Tibial nerve (tissue), 4 donors: ENCODE data around the gene SPANXN4. TPM values are rescaled to one million over a fixed set of nuclear protein-coding genes. Genes with fewer than 3 reads are reported as not detected.

Source experiments
- DNase-seq, 2 donors: peaks; one replicate each; pipeline ENCODE4 v3.0.0-alpha.2; 2019; ENCODE audit warnings: low spot score in 2 of 2
- H3K27ac ChIP-seq, 4 donors: fragments of 200-600 bp; sonication (generic) in 3 of 4; one replicate each; pipeline ENCODE4 v1.5.1; 2017 to 2019; ENCODE audit warnings: mild to moderate bottlenecking in 1 of 4
- H3K27me3 ChIP-seq, 2 donors: fragments of 200-600 bp; sonication (generic) in 1 of 2; one replicate each; pipeline versions ENCODE4 v1.5.1 to v1.6.0; 2017 to 2019
- H3K36me3 ChIP-seq, 3 donors: fragments of 200-600 bp; sonication (generic); one replicate each; pipeline ENCODE4 v1.5.1; 2018 to 2019
- H3K4me1 ChIP-seq, 4 donors: fragments of 200-600 bp; sonication (generic) in 3 of 4; one replicate each; pipeline ENCODE4 v1.5.1; 2017 to 2019
- H3K4me3 ChIP-seq, 4 donors: fragments of 200-600 bp; sonication (generic) in 3 of 4; one replicate each; pipeline ENCODE4 v1.5.1; 2017 to 2019; ENCODE audit warnings: mild to moderate bottlenecking in 1 of 4, moderate library complexity in 1 of 4
- H3K9me3 ChIP-seq, 4 donors: fragments of 200-600 bp; sonication (generic) in 3 of 4; one replicate each; pipeline ENCODE4 v1.5.1; 2017 to 2019
- CTCF ChIP-seq, 5 experiments: fragments of 200-600 bp in 3 of 5; fragments of 450-650 bp in 2 of 5; sonication (generic) in 3 of 5; IDR thresholded peaks; one replicate each; pipeline ENCODE4 v1.5.1; 2016 to 2019; ENCODE audit warnings: antibody characterized with exemption in 5 of 5, mild to moderate bottlenecking in 3 of 5, moderate library complexity in 2 of 5
- EP300 ChIP-seq, 2 donors: sonication (generic); formaldehyde crosslinking; IDR thresholded peaks; one replicate each; pipeline ENCODE4 v1.6.1; 2017; ENCODE audit warnings: antibody characterized with exemption in 2 of 2, mild to moderate bottlenecking in 1 of 2
- POLR2A ChIP-seq, 2 donors: fragments of 450-650 bp; IDR thresholded peaks; one replicate each; pipeline ENCODE4 v1.6.1; 2017; ENCODE audit warnings: antibody characterized with exemption in 2 of 2, mild to moderate bottlenecking in 2 of 2, moderate library complexity in 2 of 2
- WGBS, 2 donors: methylation state at CpG; one replicate each; pipeline ENCODE4 v1.1.5; 2018; 5-methylcytosine and 5-hydroxymethylcytosine counted together
- total RNA-seq, 4 donors: library from RNA; depleted of rRNA; stranded (reverse); fragments of >200 nt; gene quantifications; one replicate each; pipeline ENCODE4 v1.1.0, GENCODE V29; 2016

SPANXN4 gene
- not detected for total RNA-seq

GRCh38 chrX:143025628-143026027 lies at the start of gene SPANXN4:
Gene SPANXN4 (plus strand): TSS chrX:143025928. CDS start chrX:143026015, 87 bp downstream.
- Histone ChIP-seq H3K27ac (no peak within 1 kb of the TSS), H3K36me3 (no peaks in the 10 kb centered on the region), H3K9me3 (no peaks in the 10 kb centered on the region), H3K27me3 (no peaks in the 10 kb centered on the region), H3K4me1 (no peaks in the 10 kb centered on the region), H3K4me3 (no peak within 1 kb of the TSS)
- no peak for TF ChIP-seq EP300 (IDR thresholded peaks at IDR 0.05)
- TF ChIP-seq CTCF (IDR thresholded peaks at IDR 0.05) = no peak
- no peak for TF ChIP-seq POLR2A (IDR thresholded peaks at IDR 0.05)
- DNase-seq = no peak
- 85 to 100% methylated on average over 2 of the region's 2 CpGs for WGBS, 2 donors

GRCh38 chrX:142977128-142977914 lies 48.4 kb upstream of the SPANXN4 start:
- 69 to 71% methylated on average over 6 of the region's 6 CpGs for WGBS, 2 donors
- no peaks in the 10 kb centered on the region for H3K9me3 ChIP-seq
- no peak for DNase-seq
- no peak overlapping the region for H3K27ac ChIP-seq
- H3K4me3 ChIP-seq = no peak overlapping the region
- no peaks in the 10 kb centered on the region for H3K27me3 ChIP-seq
- H3K36me3 ChIP-seq = no peaks in the 10 kb centered on the region
- no peaks in the 10 kb centered on the region for H3K4me1 ChIP-seq
- no peak for TF ChIP-seq POLR2A (IDR thresholded peaks at IDR 0.05)
- no peak for TF ChIP-seq CTCF (IDR thresholded peaks at IDR 0.05)
- no peak for TF ChIP-seq EP300 (IDR thresholded peaks at IDR 0.05)

GRCh38 chrX:142978130-142978684 lies 47.5 kb upstream of the SPANXN4 start:
- Histone ChIP-seq H3K9me3 (no peaks in the 10 kb centered on the region), H3K27ac (no peak overlapping the region), H3K27me3 (no peaks in the 10 kb centered on the region), H3K4me3 (no peak overlapping the region), H3K36me3 (no peaks in the 10 kb centered on the region), H3K4me1 (no peaks in the 10 kb centered on the region)
- WGBS, 2 donors = 27 to 42% methylated on average over 4 of the region's 4 CpGs
- no peak for DNase-seq
- TF ChIP-seq EP300 (IDR thresholded peaks at IDR 0.05) = no peak

GRCh38 chrX:142982679-142983078 lies 43.0 kb upstream of the SPANXN4 start:
- no peak overlapping the region for H3K27ac ChIP-seq
- no peaks in the 10 kb centered on the region for H3K27me3 ChIP-seq
- H3K4me1 ChIP-seq = no peaks in the 10 kb centered on the region
- H3K9me3 ChIP-seq = no peaks in the 10 kb centered on the region
- 33 to 47% methylated on average over 2 of the region's 2 CpGs for WGBS, 2 donors
- DNase-seq = no peak
- no peak overlapping the region for H3K4me3 ChIP-seq
- no peaks in the 10 kb centered on the region for H3K36me3 ChIP-seq
- TF ChIP-seq EP300 (IDR thresholded peaks at IDR 0.05) = no peak
- no peak for TF ChIP-seq CTCF (IDR thresholded peaks at IDR 0.05)
- no peak for TF ChIP-seq POLR2A (IDR thresholded peaks at IDR 0.05)

- H3K9me3 ChIP-seq = no peaks in the 10 kb centered on the region
- TF ChIP-seq POLR2A (IDR thresholded peaks at IDR 0.05) = no peak
- no peak for TF ChIP-seq CTCF (IDR thresholded peaks at IDR 0.05)
- no peak for TF ChIP-seq EP300 (IDR thresholded peaks at IDR 0.05)
- H3K27me3 ChIP-seq = no peaks in the 10 kb centered on the region
- H3K4me3 ChIP-seq = no peak overlapping the region
- WGBS, 2 donors = 31 to 52% methylated on average over 2 of the region's 2 CpGs
- no peak overlapping the region for H3K27ac ChIP-seq
- H3K36me3 ChIP-seq = no peaks in the 10 kb centered on the region
- no peaks in the 10 kb centered on the region for H3K4me1 ChIP-seq
- DNase-seq = no peak
Observed at GRCh38 chrX:142994988-142995387, 30.7 kb upstream of the SPANXN4 start.
